GM13976 (cell line): ENCODE results near the gene SMYD4.
"Not testable (repeated sequence)": the region's sequence is repeated elsewhere in the genome, so short reads cannot be mapped to it uniquely, and the experiment has no call there.

Source experiments
- DNase-seq: peaks from one replicate; pipeline ENCODE4 v3.0.0; 2012; ENCODE audit warnings: low spot score
- in situ Hi-C: fragments of 300-500 bp; cut with MboI; formaldehyde crosslinking; loops from one replicate; pipeline ENCODE4 v1.12.0; 2022; ENCODE audit warnings: low sequenced_read_pairs, mixed read lengths, inconsistent platforms; ENCODE audit not compliant: unreplicated experiment
- TF ChIP-seq, protein P1 (sequence below): IDR thresholded peaks from 2 replicates; pipeline ENCODE4 v1.5.1; 2012; ENCODE audit warnings: borderline replicate concordance, mild to moderate bottlenecking; ENCODE audit not compliant: insufficient read depth; ENCODE audit errors: extremely low read depth, missing control alignments, control extremely low read depth

Gene SMYD4

DNA sequence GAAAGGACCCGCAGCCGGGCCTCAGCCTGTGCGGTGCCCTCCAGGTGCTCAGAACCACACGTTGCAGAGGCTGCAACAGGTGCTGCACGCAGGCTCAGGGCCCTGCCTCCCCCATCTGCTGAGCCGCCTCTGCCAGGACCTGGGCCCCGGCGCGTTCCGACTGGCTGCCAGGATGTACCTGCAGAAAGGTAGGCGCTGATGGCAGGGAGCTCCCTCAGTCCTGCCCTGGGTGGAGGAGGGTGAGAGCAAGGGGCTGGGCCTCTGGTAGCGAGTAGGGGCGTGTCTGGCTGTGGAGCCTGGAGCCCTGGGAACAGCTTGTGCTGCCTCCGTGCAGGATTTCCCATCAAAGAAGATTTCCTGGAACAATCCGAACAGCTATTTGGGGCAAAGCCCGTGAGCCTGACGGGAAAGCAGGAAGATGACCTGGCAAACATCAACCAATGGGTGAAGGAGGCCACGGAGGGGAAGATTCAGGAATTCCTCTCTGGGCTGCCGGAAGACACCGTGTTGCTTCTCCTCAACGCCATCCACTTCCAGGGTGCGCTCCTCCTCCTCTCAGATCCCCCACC is 82.6 kb downstream of the SMYD4 start:
- in situ Hi-C loops = no loop called here
- no peak for DNase-seq
- TF ChIP-seq, protein P1, sequence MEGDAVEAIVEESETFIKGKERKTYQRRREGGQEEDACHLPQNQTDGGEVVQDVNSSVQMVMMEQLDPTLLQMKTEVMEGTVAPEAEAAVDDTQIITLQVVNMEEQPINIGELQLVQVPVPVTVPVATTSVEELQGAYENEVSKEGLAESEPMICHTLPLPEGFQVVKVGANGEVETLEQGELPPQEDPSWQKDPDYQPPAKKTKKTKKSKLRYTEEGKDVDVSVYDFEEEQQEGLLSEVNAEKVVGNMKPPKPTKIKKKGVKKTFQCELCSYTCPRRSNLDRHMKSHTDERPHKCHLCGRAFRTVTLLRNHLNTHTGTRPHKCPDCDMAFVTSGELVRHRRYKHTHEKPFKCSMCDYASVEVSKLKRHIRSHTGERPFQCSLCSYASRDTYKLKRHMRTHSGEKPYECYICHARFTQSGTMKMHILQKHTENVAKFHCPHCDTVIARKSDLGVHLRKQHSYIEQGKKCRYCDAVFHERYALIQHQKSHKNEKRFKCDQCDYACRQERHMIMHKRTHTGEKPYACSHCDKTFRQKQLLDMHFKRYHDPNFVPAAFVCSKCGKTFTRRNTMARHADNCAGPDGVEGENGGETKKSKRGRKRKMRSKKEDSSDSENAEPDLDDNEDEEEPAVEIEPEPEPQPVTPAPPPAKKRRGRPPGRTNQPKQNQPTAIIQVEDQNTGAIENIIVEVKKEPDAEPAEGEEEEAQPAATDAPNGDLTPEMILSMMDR = no peak

DNA sequence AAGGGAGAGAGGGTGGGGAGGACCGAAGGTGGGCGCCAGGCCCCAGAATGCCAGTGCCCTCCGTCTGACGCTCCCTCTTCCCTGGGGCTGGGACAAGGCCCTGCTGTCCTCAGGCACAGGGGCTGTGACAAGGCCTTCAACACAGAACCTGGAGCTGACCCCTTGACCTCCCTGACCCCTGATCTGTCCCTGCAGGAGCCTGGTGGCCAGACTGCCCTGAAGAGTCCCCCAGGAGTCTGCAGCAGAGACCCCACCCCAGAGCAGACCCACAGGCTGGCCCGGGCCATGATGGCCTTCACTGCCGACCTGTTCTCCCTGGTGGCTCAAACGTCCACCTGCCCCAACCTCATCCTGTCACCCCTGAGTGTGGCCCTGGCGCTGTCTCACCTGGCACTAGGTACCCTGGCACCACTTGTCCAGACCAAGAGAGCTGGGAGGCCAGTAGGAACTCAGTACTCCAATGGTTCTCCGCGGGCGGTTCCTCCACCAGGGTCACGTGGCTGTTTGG is 84.1 kb downstream of the SMYD4 start:
- in situ Hi-C loops = no loop called here
- TF ChIP-seq, protein P1 = no peak
- no peak for DNase-seq

DNA sequence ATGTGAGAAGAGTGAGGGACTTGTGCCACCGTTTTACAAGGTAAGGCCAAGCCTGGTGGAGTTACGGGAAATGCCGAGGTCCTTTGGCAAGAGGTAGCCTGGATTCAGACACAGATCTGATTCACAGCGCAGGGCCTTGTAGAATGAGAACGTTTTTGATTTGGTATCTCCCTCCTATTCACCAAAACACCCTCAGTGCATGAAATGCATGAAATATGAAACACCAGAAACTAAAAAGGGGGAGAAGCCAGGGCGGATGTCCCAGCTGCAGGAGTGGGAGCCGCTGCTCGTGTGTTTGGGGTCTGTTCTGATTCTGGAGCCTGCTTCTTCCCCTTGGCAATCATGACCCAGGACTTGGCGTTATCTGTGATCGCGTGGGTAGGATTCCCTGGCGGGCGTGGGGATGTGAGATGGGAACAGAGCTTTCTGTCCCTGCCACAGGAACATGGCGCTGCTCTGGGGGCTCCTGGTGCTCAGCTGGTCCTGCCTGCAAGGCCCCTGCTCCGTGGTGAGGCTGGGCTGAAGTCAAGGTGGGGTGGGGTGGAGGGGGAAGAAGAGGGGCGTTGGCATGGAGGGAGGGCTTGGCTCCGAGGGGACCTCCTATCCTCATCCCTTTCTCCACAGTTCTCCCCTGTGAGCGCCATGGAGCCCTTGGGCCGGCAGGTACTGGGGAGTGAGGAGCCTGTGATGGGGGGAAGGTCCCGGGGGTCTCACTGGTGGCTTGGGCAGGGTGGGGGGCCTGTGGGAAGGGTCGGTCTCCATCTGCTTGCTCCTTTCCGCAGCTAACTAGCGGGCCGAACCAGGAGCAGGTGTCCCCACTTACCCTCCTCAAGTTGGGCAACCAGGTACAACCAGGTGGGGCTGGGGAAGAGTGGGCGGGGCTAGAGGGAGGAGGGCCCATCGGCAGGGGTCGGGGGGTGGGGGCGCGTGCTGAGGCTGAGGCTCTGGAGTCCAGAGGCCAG is 84.9 kb downstream of the SMYD4 start:
- DNase-seq = no peak
- in situ Hi-C loops = no loop called here
- TF ChIP-seq, protein P1 = no peak

DNA sequence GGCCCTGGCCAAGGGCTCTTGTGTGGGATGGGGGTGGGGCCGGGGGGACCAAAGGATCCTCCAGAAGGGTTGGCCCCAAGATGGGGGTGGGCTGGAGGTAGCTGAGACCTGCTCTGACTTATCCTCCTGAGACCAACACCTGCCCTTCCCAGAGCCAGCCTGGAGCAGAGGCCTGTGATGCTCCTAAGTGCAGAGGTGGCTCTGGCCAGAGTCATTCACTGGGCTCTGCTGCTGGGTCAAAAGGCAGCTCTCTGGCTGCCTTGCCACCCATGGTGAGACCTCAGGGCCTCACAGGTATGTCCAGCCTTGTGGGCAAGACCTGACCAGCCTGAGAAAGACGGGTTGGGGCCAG is 86.6 kb downstream of the SMYD4 start:
- in situ Hi-C loops = no loop called here
- no peak for DNase-seq
- TF ChIP-seq, protein P1 = no peak

DNA sequence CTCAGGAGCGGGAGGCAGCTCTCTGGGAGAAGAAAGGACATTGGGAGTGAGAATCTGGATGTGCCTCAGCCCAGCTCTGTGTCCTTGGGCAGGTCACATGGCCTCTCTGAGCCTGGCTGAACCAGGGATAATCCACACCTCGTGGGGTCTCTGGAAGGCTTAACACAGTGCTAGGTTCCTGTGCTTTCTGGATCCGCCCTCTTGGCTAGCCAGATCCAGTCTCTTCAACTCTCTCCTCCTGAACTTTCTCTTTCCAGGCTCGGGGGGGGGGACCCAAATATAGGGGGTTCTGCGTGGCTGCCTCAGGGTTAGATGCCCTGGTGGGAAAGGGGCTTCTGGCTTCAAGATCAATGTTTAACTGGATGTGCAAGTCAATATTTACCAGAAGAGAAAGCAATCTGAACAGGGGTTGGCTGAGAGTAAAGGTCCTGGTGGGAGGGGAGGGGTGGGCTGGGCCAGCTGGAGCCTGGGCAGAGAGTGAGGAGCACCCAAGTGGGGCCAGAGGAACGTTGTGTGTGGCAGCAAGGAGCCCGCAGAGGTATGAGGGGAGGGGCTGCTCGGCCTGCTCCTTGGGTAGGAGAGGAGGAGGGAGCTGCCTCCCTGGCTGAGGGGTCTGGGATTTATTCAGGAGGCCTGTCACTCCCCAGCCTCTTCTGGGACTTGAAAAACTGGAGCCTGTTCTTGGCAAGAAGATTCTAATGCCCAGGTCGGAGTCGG is 87.2 kb downstream of the SMYD4 start, which contains the start of gene SERPINF2:
SERPINF2 (plus strand) TSS at position 501 of the 717 bp plus-strand sequence. CDS start 2,125 bp downstream, outside the sequence.
- TF ChIP-seq, protein P1 = no peak
- in situ Hi-C loops = no loop called here
- no peak for DNase-seq

DNA sequence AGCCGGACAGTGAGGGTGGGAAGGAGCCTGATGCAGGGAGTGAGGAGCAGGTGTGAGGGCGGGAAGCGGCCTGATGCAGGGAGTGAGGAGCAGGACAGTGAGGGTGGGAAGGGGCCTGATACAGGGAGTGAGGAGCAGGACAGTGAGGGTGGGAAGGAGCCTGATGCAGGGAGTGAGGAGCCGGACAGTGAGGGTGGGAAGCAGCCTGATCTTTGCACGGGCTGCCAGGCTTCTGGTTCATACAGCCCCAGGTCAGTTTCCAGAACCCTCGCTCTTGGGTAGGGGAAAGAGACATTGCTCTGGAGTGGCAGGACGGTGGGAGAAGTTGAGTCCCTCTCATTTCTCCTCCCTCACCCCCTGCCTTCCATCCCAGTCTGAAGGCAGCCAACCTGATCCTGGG is 87.8 kb downstream of the SMYD4 start:
- DNase-seq, in situ Hi-C loops: not testable (repeated sequence)
